Fibroblast of gingiva (primary cell): ENCODE measurements around the gene SLC25A22.

ENCODE experiments used
- DNase-seq: peaks from one replicate; pipeline ENCODE4 v3.0.0-alpha.2; 2011; ENCODE audit warnings: low read depth

Gene SLC25A22

DNA sequence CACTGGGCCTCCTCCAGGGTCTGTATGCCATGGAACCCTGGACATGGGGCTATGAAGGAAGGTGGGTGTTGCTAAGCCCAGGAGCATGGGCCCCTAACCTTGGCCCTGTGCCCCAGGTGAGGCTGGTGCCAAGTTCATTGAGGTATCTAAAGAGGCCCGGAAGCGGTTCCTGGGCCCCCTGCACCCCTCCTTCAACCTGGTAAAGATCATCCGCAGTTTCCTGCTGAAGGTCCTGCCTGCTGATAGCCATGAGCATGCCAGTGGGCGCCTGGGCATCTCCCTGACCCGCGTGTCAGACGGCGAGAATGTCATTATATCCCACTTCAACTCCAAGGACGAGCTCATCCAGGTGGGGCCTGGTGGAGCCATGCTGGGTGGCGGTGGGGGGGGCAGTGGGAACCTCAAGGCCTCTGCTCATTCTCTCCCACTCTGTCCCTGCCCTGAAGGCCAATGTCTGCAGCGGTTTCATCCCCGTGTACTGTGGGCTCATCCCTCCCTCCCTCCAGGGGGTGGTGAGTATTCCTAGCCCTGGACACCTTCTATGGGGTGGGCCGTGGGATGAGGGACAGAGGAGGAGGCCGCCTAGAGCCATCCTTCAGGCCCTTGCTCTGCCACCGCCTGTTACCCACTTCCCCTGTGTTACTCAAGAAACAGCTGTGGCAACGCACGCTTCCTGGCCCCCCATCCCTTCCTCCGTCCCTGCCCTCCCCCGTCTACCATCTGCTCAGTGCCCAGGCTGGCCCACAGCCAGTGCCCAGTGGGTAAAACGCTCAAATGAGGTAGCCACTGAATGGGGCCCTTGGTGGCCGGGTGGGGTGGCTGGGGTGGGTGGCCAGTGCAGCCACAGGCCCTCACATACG is 23.7 kb upstream of the SLC25A22 start:
- DNase-seq: no peak

DNA sequence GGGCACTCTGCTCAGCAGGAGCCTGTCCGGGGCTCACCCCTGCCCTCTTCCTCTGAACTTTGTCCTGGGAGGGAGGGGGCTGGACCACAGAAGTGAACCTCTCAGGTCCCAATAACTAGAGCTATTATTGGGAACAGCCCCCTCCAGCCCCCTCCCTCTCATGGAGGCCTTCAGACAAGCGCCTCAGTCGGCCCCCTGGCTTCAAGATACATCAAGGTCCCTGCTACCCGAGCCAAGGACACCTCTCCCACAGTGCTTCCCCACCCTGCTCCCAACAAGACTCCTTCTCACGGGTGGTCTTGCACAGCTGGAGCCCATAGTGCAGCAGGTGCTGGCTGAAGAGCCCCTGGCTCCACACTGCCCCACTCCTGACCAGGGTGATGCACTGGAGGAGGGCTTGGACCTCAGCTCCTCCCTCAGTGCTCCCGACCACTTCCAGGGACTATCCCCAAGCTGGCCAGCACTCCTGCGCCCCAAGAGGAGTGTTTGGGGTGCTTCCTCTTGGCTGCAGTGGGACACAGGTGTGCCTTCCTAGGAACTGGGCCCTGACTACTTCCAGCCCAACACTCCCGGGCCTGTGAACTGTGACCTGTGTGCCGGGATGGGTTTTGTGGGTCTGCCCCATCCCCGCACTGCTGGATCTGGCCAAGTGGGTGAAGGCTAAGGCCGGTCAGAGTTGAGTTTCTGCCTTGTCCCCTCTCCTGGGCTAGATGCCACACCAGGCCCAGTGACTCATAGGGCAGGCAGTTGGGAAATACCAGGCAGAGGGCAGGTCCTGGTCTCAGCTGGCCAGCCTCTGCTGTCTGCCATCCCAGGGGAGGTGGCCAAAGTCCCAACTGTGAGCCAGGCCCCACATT is 22.8 kb upstream of the SLC25A22 start:
- DNase-seq: peak; percentile 89

DNA sequence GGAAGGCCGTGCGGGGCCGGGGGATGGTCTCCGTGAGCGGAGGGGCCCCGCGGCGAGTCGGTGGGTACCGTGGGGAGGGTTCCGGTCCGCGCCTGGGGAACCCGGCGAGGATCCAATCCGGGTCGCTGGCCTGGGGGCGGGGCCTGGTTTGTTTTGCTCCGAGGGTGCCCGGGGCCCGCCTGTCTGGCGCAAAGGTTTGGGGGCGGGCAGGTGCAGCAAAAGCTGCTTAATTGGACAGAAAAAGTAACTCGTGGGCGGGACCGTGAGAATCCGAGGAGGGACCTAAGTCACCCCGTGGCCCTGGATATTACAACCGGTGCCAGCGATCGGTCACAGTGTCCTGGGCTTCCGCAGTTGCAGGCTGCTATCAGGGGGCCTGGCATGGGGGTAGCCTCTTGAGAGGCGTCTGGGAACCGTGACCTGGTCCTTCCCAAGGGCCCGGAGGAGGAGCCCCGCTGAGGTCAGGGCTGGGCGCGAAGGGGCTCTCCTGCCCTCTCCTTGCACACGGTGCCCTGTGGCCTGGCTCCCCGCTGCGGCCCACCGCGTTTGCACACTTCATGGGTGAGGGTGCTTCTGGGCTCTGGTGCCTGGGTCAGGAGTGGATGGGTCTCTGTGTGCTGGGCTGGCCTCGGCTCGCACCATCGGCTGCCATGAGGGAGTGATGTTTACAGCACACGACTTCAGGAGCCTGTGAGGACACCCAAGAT is 22.0 kb upstream of the SLC25A22 start:
- DNase-seq: peak; percentile 69

DNA sequence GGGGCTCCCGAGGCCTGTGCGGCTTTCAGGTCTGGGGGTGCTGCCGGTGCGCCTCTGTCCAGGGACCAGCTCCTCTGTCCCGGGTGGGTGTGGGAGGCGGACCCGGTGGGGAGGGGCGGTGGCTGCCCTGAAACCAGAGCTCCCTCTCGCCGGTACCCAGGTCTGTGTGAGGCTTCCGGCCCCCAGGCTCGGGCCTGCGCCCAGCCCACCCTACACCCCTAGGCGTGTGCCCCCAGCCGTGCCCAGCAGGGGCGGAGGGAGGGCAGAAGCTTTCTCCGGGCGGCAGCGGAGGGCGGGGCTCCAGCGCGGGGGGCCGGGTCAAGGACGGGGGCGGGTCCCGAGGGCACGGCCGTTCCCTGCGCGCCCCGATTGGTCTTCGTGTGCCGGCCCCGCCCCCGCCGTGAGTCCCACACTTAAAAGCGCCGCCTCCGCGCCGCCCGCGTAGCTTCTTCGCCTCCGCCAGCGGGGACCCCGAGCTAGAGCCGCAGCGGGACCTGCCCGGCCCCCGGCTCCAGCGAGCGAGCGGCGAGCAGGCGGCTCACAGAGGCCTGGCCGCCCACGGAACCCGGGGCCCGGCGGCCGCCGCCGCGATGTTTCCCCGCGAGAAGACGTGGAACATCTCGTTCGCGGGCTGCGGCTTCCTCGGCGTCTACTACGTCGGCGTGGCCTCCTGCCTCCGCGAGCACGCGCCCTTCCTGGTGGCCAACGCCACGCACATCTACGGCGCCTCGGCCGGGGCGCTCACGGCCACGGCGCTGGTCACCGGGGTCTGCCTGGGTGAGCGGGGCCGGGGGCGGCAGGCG is 21.2 kb upstream of the SLC25A22 start:
- DNase-seq: peak; percentile 89

DNA sequence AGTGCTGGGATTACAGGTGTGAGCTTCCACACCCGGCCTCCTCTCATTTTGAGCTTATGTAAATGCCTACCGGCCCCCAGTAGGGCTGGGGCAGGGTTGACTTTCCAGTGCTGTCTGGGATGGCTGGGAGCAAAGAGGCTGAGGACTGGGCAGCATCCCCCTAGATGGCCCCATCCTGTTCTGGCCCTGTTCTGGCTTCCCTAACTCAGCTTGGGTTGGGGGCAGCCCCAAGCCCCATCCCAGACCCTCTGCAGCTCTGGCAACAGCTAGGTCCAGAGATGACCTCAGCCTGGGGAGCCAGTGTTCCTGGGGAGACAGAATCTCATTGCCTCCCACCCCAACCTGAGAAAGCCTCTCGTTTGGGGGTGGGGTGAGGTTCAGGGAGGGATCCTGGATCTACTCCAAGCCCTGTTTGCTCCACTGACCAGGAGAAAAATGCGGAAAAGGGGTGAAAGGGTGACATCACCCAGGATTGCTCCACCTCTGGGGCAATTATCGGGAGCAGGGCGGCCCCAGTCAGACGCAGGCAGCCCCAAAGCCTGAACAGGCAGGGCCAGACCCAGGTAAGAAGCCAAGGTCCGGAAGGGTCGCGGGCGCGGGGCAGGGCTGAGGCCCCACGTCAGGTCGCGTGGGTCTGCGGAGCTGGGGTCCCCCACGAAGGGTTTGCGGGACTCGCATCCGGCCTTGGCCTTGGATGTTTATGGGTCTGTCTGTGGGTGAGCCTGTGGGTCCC is 20.5 kb upstream of the SLC25A22 start, which contains the start of gene PNPLA2:
TSS of gene PNPLA2 (plus strand) at position 519 of the 733 bp plus-strand sequence. CDS start 805 bp downstream, outside the sequence.
- peak; percentile 81 for DNase-seq

DNA sequence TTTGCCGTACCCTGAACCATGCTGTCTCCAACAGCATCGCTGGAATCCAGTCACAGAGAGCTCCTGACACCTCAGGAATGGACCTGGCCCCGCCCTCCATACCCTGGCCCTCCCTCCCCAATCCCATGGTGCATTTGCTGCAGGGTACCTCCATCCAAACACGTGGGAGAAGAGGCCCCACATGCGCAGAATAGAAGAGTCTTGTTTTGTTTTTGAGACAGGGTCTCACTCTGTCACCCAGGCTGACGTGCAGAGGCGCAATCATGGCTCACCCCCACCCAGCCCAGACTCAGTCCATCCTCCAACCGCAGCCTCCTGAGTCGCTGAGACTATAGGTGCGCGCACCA is 18.3 kb upstream of the SLC25A22 start:
- DNase-seq: no peak

DNA sequence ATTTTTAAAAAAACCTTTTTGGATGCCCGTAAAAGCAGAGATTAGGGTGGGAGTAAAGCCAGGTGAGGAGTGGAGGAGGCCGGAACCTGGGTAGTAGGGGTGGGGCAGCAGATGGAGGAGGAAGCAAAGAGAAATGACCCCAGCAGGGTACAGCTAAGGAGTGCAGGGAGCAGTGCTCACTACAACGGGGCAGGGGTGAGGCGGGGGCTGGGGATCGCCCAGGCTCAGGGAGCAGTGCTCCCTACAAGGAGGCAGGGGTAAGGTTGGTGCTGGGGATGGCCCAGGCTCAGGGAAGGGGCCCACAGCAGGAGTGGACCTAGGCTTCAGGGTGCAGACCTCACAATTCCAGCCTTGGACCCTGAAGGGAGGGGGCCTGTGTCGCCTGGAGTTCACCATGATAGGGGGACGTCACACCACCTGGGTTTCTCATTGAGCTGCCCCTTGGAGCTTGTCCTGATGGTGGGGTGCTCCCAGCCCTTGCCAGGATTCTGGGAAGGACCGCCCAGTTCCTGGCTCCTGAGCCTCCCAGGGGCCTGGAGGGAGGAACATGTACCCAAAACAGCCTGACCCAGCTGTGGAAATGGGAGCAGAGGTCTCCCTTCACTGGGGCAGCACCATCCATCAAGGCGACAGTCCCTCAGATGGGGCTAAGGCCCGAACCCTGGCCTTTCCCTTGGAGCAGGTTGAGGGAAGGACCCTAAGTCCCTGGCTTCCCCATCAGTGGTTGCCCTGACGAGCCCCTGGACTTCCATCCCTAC is 17.8 kb upstream of the SLC25A22 start:
- DNase-seq: no peak

DNA sequence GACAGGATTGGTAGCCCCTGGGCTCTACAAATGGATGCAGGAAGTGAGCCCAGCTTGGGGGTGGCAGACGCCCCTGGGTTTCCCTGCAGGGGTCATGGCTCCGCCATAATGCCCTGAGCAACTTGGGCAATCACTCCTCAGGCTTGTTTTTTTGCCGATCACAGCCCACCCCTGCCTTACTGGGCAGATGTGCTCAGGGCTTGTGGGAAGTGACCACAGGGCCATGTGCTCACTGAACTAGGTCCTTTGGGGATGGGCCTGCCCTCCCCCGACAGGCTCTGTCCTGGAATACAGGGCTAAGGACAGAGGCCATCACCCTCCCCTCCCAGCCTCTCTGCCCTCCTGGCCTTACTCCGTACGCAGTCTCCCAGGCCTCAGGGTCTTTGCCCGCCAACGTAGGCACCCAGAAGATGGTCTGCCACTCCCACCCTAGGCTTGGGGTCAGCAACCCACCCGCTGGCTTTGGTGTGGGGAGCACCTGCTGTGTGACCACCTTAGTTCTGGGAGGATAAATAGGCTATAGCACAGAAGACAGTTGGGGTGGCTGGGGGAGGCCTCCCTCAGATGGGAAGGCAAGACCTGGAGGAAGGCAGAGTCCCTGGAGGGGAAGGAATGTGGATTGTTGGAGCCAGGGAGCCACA is 15.5 kb upstream of the SLC25A22 start:
- no peak for DNase-seq

DNA sequence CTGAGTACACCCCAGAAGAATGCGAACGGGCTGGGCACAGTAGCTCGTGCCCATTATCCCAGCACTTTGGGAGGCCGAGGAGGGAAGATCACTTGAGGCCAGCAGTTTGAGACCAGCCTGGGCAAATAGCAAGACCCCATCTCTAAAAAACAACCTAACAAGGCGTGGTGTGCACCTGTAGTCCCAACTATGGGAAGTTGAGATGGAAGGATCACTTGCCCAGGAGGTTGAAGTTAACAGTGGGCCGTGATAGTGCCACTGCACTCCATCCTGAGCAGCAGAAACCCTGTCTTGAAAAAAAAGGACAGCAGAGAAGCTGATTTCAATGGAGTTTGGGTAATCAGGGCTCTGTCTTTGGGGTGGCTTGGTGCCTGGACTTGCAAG is 15.0 kb upstream of the SLC25A22 start:
- no peak for DNase-seq

DNA sequence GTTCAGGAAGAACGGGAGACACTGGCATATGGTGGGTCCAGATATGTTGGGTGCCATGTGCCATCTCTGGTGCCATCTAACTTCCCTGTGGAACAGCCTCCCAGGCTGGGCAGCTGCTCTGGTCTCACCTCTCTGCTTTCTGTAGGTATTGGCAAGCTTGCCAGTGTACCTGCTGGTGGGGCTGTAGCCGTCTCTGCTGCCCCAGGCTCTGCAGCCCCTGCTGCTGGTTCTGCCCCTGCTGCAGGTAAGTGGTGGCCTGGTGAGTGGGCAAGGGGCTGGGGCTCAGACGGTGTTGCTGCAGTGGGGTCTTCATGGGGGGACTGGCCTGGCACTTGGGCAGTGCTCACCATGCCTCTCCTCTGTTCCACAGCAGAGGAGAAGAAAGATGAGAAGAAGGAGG is 14.3 kb upstream of the SLC25A22 start:
- no peak for DNase-seq

DNA sequence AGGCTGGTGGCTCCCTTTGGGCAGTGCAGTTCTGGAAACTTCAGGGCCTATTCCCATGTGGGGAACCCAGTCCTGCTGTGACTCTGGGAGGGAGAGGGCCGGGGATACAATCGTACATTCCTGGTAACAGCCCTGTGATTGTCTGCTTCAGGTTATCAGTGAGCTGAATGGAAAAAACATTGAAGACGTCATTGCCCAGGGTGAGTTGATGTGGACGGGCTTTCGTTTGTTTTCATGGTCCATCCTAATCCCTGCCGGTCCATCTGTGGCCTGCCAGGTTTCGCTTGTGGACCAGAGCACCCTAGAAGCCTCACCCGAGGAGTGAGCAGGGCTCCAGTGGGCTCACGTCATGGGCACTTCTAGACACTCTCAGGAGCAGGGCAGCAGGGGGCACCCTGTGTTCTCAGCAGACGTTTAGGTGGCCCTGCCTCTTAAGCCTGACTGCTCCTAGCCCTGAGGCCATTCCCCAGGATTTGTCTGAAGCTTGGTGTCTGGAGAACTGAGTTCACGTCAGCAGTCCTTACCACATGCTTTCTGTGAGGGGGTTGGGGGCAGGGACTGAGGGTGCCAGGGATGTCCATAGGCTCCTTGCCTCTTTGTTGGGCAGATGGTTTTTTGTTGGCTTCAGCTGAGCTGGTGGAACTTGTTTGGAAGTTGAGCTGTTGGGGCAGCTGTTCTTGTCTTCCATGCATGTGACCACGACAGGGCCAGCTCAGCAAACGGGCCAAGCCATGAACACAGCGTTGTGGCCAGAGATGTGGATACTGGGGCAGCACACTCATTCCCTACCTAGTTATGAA is 13.6 kb upstream of the SLC25A22 start:
- DNase-seq: peak; percentile 29

DNA sequence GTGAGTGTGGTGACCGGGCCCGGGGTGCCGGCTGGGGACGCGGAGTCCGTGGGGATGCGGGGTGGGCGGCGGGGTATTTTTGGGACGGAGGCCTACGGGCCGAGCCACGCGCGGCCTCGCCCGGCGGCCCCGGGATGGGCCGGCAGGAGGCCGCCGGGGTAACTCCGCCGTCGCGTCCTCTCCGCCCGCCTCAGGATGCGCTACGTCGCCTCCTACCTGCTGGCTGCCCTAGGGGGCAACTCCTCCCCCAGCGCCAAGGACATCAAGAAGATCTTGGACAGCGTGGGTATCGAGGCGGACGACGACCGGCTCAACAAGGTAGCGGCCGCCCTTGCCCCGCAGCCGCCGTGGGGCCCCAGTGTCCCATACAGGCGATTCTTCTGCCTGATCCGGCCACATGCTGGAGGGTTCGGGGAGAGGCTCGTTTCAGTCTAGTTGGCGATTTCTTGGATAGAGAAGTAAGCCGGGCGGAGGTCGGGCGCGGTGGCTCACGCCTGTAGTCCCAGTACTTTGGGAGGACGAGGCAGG is 12.0 kb upstream of the SLC25A22 start:
- DNase-seq: no peak

DNA sequence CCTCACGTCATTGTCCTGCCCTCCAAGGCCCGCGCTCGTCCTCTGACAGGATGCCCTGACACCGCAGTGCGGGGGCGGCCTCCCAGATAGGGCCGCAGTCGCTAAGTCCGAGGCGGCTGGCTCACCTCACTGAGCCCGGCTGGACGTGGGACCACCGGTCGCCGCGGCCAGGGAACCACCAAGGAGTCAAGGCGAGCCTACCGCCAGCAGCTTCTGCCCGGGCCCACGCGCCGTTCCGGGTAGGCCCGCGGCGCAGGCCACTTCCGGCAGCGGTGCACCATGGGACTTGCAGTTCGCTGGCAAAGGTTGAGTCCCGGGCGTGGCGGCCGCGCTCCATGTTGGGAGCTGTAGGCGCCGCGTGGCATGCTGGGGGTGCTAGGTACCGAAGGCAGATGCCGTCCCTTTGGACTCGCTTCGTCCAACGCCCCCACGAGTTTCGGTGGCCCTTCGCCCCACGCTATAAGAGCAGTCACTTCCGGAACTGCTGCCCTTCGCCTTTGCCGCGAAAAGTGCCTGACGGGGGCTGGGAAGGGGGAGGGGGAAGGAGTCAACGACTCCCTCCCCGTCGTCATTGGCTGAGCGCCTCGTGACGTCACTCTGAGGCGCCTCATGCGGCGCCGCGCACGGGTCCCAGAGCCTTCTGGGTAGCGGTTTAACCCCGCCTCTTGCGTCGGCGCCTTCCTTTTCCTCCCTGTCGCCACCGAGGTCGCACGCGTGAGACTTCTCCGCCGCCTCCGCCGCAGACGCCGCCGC is 11.4 kb upstream of the SLC25A22 start, which contains the start of gene RPLP2:
TSS of gene RPLP2 (plus strand) at position 681 of the 753 bp plus-strand sequence. CDS start 268 bp downstream, outside the sequence.
- peak; percentile 98 for DNase-seq

DNA sequence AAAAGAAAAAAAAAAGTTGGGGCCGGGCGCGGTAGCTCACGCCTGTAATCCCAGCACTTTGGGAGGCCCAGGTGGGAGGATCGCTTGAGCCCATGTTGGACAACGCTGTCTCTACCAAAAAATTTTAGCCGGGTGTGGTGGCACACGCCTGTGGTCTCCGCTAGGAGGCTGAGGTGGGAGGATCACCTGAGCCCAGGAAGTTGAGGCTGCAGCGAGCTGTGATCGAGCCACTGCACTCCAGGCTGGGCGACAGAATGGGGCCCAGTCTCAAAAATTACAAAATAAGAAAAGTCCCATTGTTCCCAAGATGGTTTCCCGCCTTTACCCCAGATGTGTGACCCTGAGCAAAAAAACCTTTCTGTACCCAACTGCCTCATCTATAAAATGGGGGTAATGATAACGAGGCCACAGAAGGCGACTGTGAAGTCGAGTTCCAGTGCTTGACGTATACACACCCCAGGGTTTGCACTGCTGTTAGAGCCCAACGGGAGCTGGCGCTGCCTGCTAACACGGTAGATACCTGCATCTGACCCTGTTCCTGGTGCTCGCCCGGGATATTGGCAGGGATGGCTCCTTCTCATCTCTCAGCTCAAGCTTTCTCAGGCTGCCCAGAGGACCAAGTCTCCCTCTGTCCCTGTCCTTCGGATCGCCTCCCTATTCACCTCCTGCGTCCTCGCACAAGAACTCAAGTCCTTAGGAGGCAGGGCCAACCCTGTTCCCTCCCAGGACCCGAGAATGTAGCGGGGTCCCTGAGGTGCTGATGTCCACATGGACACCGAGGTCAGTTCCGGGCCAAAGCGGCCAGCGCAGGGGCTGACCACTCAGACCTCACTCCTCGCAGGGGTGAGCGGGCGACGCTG is 10.6 kb upstream of the SLC25A22 start:
- DNase-seq: peak; percentile 86

DNA sequence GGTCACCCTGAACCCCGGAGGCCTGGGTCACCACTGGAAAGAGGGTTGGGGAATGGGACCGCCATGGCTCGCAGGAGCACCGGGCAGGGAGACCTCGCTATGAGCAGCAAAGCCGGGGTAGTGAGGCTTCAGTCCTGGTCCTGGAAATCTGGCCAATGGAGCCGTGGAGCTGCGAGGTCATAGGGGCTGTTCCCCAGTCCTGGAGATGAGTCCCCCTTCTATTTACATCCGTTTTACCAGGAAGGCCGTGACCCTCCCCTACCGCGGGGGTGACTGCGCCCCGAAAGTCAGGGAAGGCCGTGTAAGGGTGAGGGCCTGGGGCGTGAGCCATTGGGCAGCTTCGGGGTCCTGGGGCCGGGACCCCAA is 6.5 kb upstream of the SLC25A22 start:
- DNase-seq: no peak

DNA sequence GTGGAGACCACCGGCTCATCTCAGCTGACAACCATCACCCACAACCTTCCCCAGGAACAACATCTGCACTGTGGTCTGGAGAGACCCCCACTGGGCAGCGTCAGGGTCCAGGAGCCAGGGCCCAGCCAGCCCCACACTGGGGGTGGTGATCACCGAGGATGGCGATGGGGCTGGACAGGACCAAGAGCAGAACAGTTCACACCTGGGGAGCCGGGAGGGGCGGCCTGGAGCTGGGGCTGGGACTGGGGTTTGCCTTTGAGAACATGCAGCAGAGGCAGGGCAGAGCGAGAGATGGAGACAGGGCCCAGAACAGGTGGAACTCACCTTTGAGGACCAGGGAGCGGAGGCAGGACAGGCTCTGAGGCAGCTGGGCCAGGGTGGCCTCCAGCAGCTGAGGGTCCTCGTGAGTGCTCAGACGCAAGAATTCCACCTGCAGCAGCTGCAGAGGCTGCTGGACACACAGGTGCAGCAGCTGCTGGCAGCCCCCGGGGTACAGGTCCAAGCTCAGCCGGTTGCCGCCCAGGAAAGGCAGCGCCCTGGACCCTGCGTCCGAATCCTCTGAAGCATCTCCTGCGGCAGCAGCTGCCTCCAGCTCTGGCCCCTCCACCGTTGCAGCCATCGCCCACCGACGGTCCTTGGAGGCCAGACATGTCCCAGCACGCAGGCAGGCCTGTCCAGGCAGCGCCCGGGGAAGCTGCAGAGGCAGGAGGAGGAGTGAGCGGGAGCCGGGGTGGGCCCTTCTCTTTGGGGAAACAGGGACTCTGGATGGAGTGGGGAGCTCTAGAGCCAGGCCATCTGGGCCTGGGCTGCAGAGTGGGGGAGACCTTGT is 5.9 kb upstream of the SLC25A22 start:
- DNase-seq: no peak
